Posterior cingulate gyrus (tissue), 11 donors: ENCODE data around the gene MCF2.

ENCODE experiments used
- DNase-seq, 10 donors: peaks; one replicate each; pipeline versions ENCODE4 v3.0.0 to v3.0.0-alpha.2; 2020 to 2021; ENCODE audit warnings: mixed read lengths in 3 of 10
- intact Hi-C: fragments of 100-400 bp; cut with DNase I; formaldehyde crosslinking; loops from one replicate; pipeline ENCODE4 v1.15.1; 2023

Gene MCF2

DNA sequence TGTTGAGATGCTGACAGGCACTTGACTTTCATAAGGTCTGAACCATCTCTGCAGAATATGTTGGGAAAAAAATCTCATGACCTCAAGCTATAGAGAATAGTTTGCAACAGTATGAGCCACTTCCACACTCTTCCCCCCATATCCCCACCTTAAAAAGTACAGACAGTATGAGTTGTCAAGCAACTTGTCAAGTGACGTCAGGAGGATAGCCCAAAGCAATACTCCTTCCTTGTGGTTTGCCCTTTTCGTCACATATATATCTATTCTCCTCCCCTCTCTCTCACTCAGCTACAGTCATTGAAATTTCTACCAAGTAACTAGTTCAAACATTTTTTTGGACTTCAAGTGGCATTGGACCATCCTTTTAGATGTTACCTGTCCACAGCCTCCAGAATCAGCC is 67.7 kb downstream of the MCF2 start:
- DNase-seq = no peak
- intact Hi-C loops = no loop called here

DNA sequence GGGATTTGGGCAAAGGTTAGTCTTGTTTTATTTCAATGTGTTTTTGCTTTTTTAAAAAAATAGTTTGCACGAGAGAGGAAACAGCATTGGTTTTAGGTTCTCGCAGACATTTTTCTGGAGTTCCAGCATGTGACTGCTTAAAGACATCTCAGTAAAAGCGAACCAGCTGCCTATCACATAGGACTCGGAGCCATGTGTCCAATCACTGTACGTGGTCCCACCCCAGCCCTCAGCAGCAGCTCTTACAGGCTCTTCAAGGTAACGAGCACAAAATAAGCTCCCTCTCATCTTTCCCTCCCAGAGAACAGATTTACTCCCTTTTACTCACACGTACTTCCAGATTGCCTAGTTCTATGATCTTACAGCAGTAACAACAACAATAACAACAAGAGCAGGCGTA is 68.7 kb downstream of the MCF2 start:
- intact Hi-C loops = no loop called here
- DNase-seq = peak in 9 of 10 donors; percentile 8 to 93 (median 47)

DNA sequence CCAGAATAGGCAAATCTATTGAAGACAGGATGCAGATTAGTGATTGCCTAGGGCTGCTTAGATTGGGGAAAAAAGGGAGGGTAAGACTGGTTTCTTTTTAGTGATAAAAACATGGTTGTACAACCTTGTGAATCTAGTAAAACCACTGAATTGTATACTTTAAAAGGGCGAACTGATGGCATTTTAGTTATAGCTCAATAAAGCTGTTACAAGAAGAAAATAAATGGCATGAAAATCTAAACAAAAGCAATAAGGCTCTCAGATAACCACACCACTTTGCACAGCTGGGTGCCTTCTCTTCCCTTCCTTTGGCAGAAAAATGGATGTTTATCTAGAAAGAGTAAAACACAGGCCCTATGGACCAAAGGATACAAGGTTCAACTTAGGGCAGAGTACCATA is 107.9 kb downstream of the MCF2 start:
- intact Hi-C loops = no loop called here
- no peak for DNase-seq

DNA sequence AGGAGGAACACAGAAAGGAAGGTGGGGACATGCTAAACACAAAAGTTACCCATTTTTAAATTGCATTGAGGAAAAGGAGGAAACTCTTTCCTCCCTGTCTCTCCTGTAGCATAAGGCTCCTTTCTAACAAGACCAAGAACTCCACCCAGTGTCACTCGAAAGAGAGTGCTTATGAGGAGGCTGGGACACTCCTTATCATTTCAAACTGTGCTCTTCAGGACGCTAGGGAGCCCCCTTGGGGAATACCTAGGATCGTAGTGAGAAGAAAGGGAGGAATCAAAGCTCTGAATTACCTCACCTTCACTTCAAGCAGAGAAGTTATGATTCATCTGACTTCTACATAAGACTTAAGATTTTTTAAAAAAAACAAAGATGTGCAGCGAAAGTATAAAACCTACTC is 111.9 kb downstream of the MCF2 start:
- intact Hi-C loops = no loop called here
- DNase-seq = no peak

DNA sequence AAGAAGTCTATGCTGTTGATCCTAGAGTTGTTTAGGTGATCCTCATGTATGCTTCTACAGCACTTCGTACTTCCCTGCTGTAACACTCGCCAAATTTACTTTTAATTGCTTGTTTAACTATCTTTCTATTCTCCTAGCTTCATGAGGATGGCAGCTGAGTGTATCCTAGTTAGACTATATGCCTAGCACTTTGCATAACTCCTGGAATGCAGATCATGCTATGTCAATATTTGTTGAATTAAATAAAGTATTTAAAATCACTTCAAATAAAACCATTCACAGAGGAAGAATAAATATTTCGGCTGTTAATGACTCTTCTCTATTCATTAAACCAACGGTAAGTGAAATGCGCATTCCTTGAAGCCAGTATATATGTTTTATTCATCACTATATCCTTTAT is 122.4 kb downstream of the MCF2 start:
- intact Hi-C loops = no loop called here

DNA sequence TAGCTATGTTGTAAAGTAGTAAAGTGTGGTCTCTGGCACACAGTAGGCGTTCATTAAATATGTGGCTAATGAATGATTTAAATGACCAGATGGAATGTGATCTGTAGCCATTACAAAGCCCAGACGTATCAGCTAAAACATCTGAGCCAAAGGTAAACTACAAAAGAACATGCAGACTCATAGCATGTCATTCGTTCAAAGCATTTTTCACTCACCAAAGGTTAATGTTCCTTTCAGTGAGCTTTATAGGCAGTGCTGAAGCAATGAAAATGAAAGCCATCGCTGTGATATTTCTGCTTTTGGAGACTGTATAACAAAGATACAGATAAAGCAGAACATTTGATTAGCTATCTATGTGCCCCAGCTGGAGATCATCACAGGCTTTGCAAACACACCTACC is 126.9 kb downstream of the MCF2 start:
- DNase-seq = no peak
- intact Hi-C loops = no loop called here

More for the DNA sequence above, 122.4 kb downstream of the MCF2 start:
- DNase-seq = no peak

DNA sequence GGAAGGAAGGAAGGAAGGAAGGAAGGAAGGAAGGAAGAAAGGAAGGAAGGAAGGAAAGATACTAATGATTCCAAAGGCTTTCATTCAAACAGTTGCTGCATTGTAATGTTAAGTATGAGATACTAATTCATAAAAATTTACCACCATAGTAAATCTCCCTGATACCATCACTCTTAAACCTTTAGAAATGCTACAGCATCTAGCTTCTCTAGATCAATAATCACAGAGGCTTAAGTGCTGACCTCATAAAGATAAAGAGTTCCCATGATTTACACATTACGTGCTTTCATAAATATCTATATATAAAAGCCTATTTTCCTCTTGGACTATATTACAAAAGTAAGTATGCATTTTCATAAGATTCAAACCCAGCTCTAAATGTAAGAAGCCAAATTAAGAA is 141.0 kb downstream of the MCF2 start:
- intact Hi-C loops = no loop called here

DNA sequence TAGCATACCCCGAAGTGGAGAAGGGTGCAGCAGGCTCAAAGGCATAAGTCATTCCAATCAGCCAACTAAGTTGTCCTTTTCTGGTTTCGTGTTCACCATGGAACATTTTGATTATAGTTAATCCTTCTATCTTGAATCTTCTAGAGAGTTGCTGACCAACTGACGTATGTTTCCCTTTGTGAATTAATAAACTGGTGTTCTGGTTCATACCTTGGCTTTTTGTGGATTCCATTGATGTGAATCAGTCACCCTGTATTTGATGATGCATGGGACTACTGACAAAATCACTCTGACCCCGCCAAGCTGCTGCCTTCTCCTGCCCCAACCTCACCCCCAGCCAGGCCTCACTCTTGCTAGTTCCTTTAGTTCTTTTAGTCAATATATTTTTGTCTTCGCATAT is 144.7 kb downstream of the MCF2 start:
- DNase-seq = no peak
- intact Hi-C loops = no loop called here

More for the DNA sequence above, 141.0 kb downstream of the MCF2 start:
- DNase-seq = no peak

DNA sequence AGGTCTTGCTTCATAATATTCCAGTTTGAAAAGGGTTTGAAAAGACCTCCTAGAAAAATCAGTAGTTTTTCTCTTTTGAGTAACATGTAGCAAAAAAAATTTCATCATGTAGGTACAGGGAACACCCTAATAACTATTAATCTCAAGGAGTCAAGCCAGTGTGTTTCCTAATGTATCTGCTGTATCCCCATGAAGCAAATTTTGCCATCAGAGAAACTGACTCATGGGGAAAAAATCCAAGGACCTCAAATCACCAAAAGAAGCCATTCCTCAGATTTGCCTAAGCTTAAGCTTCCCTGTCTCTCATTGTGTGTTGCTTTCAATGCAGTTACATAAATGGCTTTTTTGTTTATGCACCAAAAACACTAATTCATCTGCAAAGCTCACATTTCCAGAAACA is 147.7 kb downstream of the MCF2 start:
- intact Hi-C loops = no loop called here
- no peak for DNase-seq

DNA sequence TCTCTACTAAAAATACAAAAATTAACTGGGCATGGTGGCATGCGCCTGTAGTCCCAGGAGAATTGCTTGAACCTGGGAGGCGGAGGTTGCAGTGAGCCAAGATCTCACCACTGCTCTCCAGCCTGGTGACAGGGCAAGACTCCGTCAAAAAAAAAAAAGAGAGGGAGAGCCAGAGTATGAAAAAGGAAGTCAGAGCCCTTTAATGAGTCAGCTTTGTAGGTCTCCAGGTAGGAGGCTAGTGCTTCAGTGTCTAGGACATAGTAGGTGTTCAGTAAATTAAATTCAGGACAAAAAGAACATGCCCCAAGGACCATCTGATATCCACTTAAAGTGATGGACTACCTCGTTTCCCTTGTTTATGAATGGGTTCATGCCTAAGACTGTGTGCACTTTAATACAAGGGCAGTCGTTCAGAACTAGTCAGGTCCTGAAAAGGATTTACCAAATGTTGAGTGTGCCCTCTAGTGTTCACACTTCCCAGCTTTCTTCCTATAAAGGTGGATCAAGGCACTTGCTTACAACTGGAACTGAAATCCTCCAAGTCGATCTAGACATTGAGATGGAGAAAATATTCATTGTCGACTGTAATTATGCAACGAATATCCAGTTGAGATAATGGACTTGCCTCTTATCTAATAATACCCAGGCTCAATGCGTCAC is 148.5 kb downstream of the MCF2 start:
- intact Hi-C loops = loop anchor here (10.0 kb wide), 1 partner anchor 785 kb away; no protein-coding TSS in a partner anchor
- peak in 1 of 10 donors; percentile 8 for DNase-seq

DNA sequence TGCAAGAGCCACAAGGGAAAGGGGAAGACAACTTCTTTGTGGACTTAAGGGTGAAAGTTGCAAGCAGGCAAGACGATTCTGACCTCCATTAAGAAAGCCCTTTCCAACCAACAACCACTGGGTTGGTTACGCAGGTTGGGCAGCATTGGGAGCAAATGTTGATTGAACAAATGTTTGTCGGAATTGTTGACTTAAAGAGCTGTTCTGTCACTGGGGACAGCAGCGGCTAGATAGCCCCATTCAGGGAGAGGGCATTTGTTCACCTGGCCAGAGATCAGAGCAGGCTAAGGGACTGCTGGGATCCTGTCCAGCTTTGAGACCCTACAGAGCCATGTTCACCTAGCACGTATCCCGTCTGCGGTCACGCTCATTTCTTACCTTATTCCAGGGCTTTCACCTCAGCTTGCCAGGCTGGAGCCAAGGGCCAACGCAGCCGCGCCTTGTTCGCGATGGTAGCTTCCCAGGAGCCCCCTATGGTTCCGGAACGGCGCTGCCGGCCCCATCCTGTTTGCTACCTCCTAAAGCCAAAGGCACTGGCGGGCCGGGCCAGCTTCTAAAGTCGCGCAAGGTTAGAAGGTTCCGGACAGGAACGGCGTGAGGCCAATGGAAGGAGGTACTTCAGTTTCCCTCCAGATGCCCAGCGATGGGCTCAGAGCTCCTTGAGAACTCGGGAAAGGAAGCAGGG is 152.8 kb downstream of the MCF2 start:
- intact Hi-C loops = loop anchor here (10.0 kb wide), 1 partner anchor 780 kb away; no protein-coding TSS in a partner anchor
- peak in 2 of 10 donors; percentile 75 to 76 for DNase-seq

DNA sequence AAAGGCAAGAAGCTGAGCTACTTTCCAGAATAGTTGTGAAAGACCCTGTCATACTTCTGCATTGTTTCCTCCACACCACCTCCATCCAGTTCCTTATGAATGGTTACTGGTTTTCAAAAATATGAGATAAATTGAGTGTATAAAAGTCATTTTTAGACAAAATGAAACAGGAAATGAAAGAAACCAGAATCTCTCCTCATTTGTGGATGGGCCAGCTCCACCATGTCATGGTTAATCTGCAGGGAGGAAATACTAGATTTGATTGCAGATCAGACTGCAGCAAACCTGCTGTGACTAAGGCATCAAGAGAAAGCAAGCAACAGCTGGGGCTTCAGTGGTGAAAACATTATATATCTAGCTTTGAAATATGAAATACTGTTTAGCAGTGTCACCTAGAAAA is 153.6 kb downstream of the MCF2 start:
- intact Hi-C loops = loop anchor here (10.0 kb wide), 1 partner anchor 780 kb away; no protein-coding TSS in a partner anchor
- no peak for DNase-seq

GRCh38 chrX:139544591-139544990 is 163.4 kb downstream of the MCF2 start:
- DNase-seq = no peak
- intact Hi-C loops = no loop called here

- intact Hi-C loops = no loop called here
- DNase-seq = no peak
Observed at GRCh38 chrX:139543920-139544319, 164.0 kb downstream of the MCF2 start.

GRCh38 chrX:139542652-139543051 is 165.3 kb downstream of the MCF2 start:
- intact Hi-C loops = no loop called here
- no peak for DNase-seq

DNA sequence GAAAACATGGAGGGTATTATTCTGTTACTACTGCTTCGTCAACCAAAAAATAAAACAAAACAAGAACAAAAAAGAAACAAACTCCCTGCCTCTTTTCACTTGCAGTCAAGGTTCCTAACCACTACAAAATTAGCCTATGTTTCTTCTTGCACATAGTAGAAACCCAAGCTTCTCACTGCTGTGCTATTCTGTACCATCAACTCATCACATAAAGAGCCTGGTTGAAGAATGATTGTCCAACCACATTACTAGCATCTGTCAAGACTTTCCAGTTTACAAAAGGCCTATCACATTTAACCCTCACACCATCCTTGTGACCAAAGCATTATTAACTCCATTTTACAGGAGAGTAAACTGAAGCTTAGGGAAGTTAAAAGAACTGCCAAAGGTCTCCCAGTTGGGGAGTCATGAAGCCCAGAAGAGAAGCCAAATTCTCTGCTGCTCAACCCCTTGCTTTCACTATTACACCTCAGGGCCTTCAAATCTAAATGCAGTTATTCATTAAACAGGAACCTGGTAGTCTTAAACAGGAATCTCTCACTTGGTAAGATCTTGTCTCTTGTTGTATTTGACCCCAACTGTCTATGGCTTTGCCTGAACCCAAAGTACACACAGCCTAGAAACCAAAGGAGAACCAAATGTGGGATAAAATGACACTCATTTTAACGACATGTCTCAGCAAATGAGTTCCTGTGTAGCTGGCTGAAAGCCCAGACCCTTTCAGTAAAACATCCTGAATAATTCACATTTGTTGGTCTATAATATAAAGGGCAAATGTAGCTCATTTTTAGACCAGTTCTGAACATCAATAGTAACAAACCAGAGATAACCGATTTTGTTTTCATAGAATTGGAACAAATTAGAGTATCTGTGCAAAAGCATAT is 168.8 kb downstream of the MCF2 start:
- no peak for DNase-seq
- intact Hi-C loops = no loop called here

GRCh38 chrX:139533444-139533843 is 174.5 kb downstream of the MCF2 start:
- DNase-seq = no peak
- intact Hi-C loops = no loop called here

DNA sequence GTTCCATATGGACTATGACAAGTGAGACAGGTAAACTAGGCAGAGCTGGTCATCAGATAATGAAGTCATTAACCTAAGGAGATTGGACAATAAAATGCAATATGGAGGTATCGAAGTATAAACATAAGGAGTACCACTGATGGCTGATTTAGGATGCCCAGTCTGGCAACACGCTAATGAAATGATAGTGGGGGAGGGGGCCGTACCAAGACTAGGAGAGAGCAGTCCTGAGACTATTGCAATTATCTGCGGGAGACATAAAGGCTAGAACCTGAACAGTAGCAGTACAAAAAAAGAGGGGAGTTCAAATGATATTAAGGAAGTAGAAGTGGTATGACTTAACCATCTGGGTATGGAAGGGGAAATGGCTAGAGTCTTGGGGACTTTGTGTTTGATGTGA is 175.1 kb downstream of the MCF2 start:
- no peak for DNase-seq
- intact Hi-C loops = no loop called here
